ENCODE results near the gene FLVCR1. TPM values are rescaled to one million over a fixed set of nuclear protein-coding genes. Genes with fewer than 3 reads are reported as not detected.

Gene FLVCR1
- total RNA-seq, 1 experiment from 2014 or later, result 30.8 TPM

- Histone ChIP-seq H3K36me3 (ENCODE audit: control insufficient read depth, insufficient read depth, low read length) (no peaks in the 10 kb centered on the region), H3K4me3 (ENCODE audit: low read depth, low read length) (no peak overlapping the region), H3K9me3 (no peaks in the 10 kb centered on the region), H3K27me3 (replicated peaks; ENCODE audit: control insufficient read depth, insufficient read depth, low read length) (no peaks in the 10 kb centered on the region), H3K4me1 (no peaks in the 10 kb centered on the region)
- ChIA-PET CTCF (no interaction called here), POLR2A (no interaction called here)
- Mint-ChIP-seq H3K27me3 (ENCODE audit: insufficient read depth, unreplicated experiment) (no peaks in the 10 kb centered on the region), H3K4me3 (ENCODE audit: unreplicated experiment) (no peak overlapping the region), H3K36me3 (ENCODE audit: insufficient read depth, unreplicated experiment) (no peaks in the 10 kb centered on the region), H3K27ac (ENCODE audit: unreplicated experiment) (no peak overlapping the region), H3K4me1 (ENCODE audit: low read depth, unreplicated experiment) (peaks cover 6% of the 10 kb centered on the region), H3K9me3 (ENCODE audit: unreplicated experiment) (no peaks in the 10 kb centered on the region)
- no TSS peak for BruUV-seq (replicated peaks)
- intact Hi-C loops (cut with micrococcal nuclease; ENCODE audit: unreplicated experiment), result no loop called here
- TF ChIP-seq CTCF (IDR thresholded peaks at IDR 0.05; ENCODE audit: insufficient read depth in 1 of 2, low read depth in 1 of 2, low read length in 1 of 2, severe bottlenecking in 1 of 2, unreplicated experiment in 1 of 2), result no peak
- no peak for DNase-seq
These were observed 87.0 kb downstream of the FLVCR1 start for GRCh38 chr1:212945056-212945455.

GRCh38 chr1:212945463-212946160 is 87.5 kb downstream of the FLVCR1 start:
- no peaks in the 10 kb centered on the region for H3K4me1 ChIP-seq
- Mint-ChIP-seq H3K9me3 (ENCODE audit: unreplicated experiment) (no peaks in the 10 kb centered on the region), H3K27ac (ENCODE audit: unreplicated experiment) (no peak overlapping the region), H3K27me3 (ENCODE audit: insufficient read depth, unreplicated experiment) (no peaks in the 10 kb centered on the region), H3K4me3 (ENCODE audit: unreplicated experiment) (no peak overlapping the region), H3K36me3 (ENCODE audit: insufficient read depth, unreplicated experiment) (peaks cover 5% of the 10 kb centered on the region), H3K4me1 (ENCODE audit: low read depth, unreplicated experiment) (peaks cover 6% of the 10 kb centered on the region)
- no peak for TF ChIP-seq CTCF (IDR thresholded peaks at IDR 0.05; ENCODE audit: insufficient read depth in 1 of 2, low read depth in 1 of 2, low read length in 1 of 2, severe bottlenecking in 1 of 2, unreplicated experiment in 1 of 2)
- no peaks in the 10 kb centered on the region for H3K36me3 ChIP-seq (ENCODE audit: control insufficient read depth, insufficient read depth, low read length)
- no peak overlapping the region for H3K4me3 ChIP-seq (ENCODE audit: low read depth, low read length)
- CTCF ChIA-PET, result no interaction called here
- intact Hi-C loops (cut with micrococcal nuclease; ENCODE audit: unreplicated experiment), result no loop called here
- H3K27me3 ChIP-seq (replicated peaks; ENCODE audit: control insufficient read depth, insufficient read depth, low read length), result no peaks in the 10 kb centered on the region
- POLR2A ChIA-PET, result no interaction called here
- no TSS peak for BruUV-seq (replicated peaks)
- H3K9me3 ChIP-seq, result no peaks in the 10 kb centered on the region
- DNase-seq, result no peak

- no peaks in the 10 kb centered on the region for H3K4me1 Mint-ChIP-seq (ENCODE audit: low read depth, unreplicated experiment)
- DNase-seq, result no peak
- no peaks in the 10 kb centered on the region for H3K36me3 ChIP-seq (ENCODE audit: control insufficient read depth, insufficient read depth, low read length)
- peaks cover 7% of the 10 kb centered on the region for H3K36me3 Mint-ChIP-seq (ENCODE audit: insufficient read depth, unreplicated experiment)
- H3K27ac Mint-ChIP-seq (ENCODE audit: unreplicated experiment), result no peak overlapping the region
- no peaks in the 10 kb centered on the region for H3K9me3 ChIP-seq
- BruUV-seq (replicated peaks), result no TSS peak
- no peaks in the 10 kb centered on the region for H3K27me3 ChIP-seq (replicated peaks; ENCODE audit: control insufficient read depth, insufficient read depth, low read length)
- CTCF ChIA-PET, result no interaction called here
- no peaks in the 10 kb centered on the region for H3K4me1 ChIP-seq
- intact Hi-C loops (cut with micrococcal nuclease; ENCODE audit: unreplicated experiment), result no loop called here
- POLR2A ChIA-PET, result no interaction called here
- H3K4me3 Mint-ChIP-seq (ENCODE audit: unreplicated experiment), result no peak overlapping the region
- no peak for TF ChIP-seq CTCF (IDR thresholded peaks at IDR 0.05; ENCODE audit: insufficient read depth in 1 of 2, low read depth in 1 of 2, low read length in 1 of 2, severe bottlenecking in 1 of 2, unreplicated experiment in 1 of 2)
- no peak overlapping the region for H3K4me3 ChIP-seq (ENCODE audit: low read depth, low read length)
- H3K9me3 Mint-ChIP-seq (ENCODE audit: unreplicated experiment), result no peaks in the 10 kb centered on the region
- no peaks in the 10 kb centered on the region for H3K27me3 Mint-ChIP-seq (ENCODE audit: insufficient read depth, unreplicated experiment)
These were observed 88.8 kb downstream of the FLVCR1 start for GRCh38 chr1:212946872-212947271.

Other genes with a start within 250 kb of the FLVCR1 start
- gene ATF3, start 249.5 kb upstream of the FLVCR1 start, total RNA-seq (2022), result 21.8 and 25.8 TPM in 2 replicates
- 0.23 and 0.42 TPM in 2 replicates for gene BATF3, start 158.4 kb upstream of the FLVCR1 start, total RNA-seq (2022)
- gene NSL1, start 66.5 kb upstream of the FLVCR1 start, total RNA-seq (2022), result 35.9 and 45.6 TPM in 2 replicates
- gene TATDN3, start 66.4 kb upstream of the FLVCR1 start, total RNA-seq (2022), result 9.6 and 12.4 TPM in 2 replicates
- gene SPATA45, start 10.6 kb upstream of the FLVCR1 start, total RNA-seq (2022), result not detected in 2 replicates
- 2.9 and 3.2 TPM in 2 replicates for gene VASH2, start 92.3 kb downstream of the FLVCR1 start, total RNA-seq (2022)
- 33.8 and 34.8 TPM in 2 replicates for gene ANGEL2, start 157.6 kb downstream of the FLVCR1 start, total RNA-seq (2022)
- 16.4 and 18.8 TPM in 2 replicates for gene RPS6KC1, start 193.0 kb downstream of the FLVCR1 start, total RNA-seq (2022)